AG09309 (cell line): ENCODE results near the gene RYR2.

ENCODE experiments used
- DNase-seq: peaks from one replicate; pipeline ENCODE4 v3.0.0-alpha.2; 2010; ENCODE audit warnings: low read depth
- H3K4me3 ChIP-seq: 2 replicates; pipeline ENCODE4 v1.5.1; 2011; ENCODE audit warnings: mild to moderate bottlenecking, low read depth, low read length, moderate library complexity; ENCODE audit not compliant: control insufficient read depth
- TF ChIP-seq, protein P1 (sequence below): IDR thresholded peaks from 2 replicates; pipeline ENCODE4 v1.5.1; 2011; ENCODE audit warnings: mild to moderate bottlenecking, low read depth, low read length, inconsistent platforms; ENCODE audit not compliant: insufficient read depth, control insufficient read depth; ENCODE audit errors: missing control alignments

Gene RYR2

DNA sequence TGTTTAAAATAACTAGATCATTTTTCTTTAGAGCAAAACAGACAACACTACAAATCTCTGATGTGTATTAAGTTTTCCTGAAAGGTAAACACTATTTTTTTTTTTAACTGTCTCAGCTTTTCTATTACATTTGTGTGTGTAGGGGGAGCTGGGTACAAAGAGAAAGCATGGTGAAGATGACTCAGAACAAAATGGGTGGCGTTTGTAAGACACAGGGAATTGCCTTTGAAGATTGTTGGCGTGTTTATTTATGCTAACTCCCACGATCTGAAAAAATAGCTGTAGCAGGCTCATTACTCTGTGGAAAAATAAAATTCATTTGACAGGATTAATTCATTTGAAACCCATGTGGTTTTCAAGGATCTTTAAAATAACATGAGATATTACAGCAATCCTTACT is 285.1 kb downstream of the RYR2 start:
- no peak for DNase-seq
- H3K4me3 ChIP-seq = no peak overlapping the region
- TF ChIP-seq, protein P1, sequence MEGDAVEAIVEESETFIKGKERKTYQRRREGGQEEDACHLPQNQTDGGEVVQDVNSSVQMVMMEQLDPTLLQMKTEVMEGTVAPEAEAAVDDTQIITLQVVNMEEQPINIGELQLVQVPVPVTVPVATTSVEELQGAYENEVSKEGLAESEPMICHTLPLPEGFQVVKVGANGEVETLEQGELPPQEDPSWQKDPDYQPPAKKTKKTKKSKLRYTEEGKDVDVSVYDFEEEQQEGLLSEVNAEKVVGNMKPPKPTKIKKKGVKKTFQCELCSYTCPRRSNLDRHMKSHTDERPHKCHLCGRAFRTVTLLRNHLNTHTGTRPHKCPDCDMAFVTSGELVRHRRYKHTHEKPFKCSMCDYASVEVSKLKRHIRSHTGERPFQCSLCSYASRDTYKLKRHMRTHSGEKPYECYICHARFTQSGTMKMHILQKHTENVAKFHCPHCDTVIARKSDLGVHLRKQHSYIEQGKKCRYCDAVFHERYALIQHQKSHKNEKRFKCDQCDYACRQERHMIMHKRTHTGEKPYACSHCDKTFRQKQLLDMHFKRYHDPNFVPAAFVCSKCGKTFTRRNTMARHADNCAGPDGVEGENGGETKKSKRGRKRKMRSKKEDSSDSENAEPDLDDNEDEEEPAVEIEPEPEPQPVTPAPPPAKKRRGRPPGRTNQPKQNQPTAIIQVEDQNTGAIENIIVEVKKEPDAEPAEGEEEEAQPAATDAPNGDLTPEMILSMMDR = no peak

DNA sequence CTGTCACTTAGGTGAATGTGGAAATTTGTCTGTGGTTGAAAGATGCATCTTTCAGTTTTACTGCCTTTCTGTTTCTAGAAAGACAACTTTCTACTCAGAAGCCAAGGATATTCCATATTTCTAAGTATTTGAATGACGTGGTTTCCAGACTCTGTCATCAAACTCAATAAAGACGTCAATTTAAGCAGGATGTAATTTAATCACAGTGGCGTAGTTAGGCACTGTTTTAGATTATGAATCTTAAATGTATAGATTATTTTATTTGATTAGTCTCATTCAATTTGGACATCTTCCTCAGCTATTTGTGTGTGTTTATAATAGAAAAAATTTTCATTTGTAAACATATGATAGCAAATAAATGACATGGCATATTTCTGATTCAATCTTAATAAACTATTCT is 298.9 kb downstream of the RYR2 start:
- DNase-seq = no peak
- no peak overlapping the region for H3K4me3 ChIP-seq
- TF ChIP-seq, protein P1 = no peak

- DNase-seq = no peak
- H3K4me3 ChIP-seq = no peak overlapping the region
- TF ChIP-seq, protein P1 = no peak
Observed at GRCh38 chr1:237341391-237341790, 299.4 kb downstream of the RYR2 start.

DNA sequence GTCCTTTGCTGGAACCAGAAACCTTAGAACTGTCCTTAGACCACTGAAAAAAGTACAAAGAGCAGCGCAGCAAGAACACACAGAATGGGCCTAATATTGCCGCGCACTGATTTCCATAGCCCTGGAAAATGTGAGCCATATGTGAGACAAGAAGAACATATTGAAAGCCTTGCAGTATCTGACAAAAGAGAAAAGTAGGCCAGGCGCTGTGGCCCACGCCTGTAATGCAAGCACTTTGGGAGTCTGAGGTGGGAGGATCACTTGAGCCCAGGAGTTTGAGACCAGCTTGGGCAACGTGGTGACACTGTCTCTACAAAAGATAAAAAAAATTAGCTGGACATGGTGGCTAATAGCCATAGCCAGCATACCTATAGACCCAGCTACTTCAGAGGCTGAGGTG is 300.7 kb downstream of the RYR2 start:
- no peak overlapping the region for H3K4me3 ChIP-seq
- no peak for DNase-seq
- TF ChIP-seq, protein P1 = no peak

DNA sequence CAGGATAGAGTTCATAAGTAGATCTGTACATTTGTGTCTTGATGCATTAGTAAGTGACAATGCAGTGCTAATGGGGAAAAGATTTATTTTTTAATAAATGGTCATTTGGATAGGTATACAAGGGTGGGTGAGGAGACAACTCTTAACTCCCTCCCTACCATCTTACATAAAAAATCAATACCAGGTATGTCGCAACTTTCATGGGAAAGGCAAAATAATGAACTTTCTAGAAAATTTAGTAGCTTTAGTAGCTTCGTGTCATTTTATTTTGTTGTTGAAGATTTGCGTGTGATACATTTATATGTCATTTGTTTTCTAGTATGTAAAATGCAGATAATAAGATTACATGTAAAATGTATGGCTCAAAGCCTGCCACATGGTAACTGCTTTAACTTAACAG is 310.8 kb downstream of the RYR2 start:
- no peak overlapping the region for H3K4me3 ChIP-seq
- TF ChIP-seq, protein P1 = no peak
- DNase-seq = no peak

DNA sequence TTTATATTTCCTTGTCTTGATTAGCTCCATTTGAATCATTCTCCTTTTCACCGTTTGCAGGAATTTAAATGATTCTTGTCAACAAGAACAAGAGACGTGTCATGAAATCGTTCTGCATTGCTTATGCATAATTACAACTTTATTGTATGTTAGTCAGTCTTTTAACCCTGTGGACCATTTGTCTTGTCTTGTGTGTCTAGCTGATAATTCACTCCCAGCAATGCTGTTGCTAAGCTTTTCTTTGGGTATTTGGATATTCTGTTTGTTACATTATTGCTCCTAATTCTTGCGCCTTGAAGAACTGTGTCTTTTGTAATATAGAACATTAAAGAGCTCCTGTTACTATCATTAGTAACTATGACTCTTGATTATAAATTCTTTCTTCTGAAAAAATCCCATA is 311.9 kb downstream of the RYR2 start:
- TF ChIP-seq, protein P1 = no peak
- H3K4me3 ChIP-seq = no peak overlapping the region
- no peak for DNase-seq

DNA sequence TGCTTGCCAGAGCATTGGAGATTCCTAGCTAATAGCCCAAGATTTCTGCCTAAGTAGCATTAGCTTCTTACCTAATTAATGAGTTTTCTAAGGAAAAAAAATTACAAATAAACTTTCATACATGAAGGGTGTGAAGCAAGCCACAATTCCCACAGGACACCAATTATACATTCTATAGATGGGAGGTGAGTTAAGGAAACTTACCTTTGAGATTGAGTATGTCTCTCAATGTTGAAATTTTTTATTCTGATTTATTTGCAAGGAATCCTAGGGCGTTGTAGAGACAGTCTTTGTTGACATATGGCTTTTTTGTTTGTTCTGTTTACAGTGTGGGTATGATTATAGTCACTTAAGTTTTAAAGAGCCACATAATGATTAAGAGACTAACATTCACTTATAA is 313.0 kb downstream of the RYR2 start:
- no peak overlapping the region for H3K4me3 ChIP-seq
- TF ChIP-seq, protein P1 = no peak
- DNase-seq = no peak
